ENCODE results near the gene INHA.

The INHA gene

DNA sequence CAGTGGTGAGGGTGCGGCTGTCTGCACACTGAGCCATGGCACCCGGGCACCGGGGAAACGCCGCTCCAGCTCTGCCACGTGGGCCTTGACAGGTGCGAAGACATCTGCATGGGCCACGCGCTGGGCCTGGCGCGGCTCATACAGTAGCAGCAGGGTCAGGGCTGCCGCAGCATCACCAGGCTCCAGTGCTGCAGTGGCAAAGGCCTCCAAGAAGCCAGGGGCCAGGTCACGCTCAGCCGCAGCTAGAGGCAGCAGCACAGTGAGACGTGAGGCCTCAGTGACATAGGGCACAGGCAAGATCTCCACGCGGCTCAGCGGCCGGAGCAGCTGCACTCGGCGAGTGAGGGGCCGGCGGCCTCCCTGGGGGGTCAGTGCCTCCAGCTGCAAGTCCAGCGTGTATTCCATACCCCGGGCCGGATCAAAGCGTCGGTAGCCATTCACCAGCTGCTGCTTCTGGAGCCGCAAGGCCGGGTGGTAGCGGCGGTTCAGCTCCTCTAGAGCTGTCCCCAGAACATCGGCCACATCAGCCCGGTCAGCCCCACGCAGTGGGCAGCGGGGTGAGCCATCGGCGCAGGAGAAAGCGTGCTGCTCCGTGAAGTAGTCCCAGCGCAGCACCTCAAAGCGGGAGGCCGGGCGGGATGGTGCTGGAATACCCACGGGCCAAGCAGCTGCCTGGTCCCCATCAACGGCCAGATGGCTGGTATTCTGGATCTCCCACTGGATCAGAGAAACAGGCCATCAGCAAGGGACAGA is 32.0 kb upstream of the INHA start:
- no peak for DNase-seq

DNA sequence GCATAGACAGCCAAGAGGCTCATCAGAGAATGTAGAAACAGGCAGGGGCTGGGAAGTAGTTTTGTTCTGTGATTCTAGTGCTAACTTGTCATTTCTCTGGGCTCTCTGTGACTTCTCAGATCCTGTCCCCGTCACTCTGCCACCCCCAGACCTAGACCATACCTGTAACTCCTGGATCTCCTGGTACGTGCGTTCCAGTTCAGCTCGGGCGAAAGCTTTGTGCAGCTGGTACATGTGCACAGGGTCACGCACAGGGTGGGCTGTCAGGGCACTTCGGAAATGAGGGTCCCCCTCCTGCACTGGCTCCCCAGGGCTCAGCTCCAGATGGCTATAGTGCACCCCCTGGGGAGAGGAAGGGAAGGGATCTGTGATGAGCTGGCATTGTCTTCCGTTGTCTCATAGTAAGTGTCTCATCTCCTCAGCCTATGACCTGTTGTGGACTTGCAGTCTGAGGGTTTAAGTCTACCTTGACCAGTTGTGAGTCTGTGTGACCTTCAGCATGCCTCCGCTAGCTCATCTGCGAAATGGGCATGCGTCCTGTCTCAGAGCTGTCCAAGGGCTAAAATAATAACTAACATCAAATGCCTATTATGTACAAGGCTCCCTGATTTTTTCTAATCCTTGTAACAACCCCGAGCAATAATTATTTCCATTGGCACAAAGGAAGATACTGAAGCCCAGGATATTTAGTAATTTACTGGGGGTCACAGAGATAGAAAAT is 31.2 kb upstream of the INHA start:
- no peak for DNase-seq

DNA sequence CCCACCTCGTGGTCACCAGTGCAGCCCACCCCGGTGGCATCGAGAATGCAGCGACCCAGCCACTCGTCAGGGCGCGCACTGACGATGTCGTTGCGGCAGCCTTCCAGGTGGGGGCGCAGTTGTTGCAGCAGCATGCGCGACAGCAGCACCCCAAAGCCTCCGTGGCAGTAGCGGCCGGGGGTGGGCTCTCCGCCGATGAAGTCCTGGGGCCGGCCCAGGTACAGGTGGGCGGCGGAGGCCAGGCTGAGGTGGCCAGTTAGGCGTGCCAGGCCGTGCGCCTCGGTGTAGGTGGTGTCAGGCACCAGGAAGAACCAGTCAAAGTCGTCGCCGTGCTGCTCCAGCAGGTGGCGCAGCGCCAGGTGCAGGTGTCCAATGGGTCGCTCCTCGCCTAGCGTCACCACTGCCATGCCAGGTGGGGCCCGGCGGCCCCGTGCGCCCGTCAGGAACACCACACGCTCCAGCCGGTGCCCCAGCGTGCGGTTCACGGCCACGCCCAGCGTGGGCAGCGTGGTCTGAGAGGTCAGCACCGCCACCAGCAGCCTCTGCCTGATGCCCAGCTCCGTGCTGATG is 30.4 kb upstream of the INHA start:
- peak in 49 of 56 donors; percentile 15 to 87 (median 70) for DNase-seq

DNA sequence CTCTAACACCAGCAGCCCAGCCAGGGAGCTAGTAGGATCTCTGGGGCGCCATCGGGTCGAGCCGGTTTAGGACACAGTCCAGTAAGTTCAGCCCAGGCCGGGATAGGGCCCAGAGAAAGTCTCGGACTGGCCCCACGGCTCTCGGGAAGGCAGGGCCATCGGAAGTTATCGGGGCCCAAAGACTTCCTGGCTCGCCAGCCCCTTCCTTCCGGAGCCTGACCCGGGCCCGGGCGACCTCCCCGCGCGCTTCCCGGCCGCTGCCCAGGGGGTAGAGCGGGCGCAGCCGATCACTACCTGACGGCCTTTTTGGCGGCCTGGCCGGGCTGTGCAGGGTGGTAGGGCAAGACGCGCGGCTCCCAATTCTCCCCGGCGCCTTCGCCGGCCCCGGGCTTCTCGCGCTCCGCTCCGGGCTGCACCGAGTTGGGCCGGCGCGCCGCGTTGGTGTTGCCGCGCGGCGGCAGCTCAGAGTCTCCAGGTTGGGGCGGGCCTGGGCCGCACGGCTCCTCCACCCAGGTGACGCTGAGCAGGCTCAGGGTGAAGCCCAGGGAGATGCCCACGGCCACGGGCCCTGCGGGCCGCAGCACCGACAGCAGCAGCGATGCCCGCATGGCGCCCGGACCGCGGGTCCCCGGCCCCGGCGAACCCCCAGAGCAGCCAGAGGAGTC is 29.0 kb upstream of the INHA start:
- peak in 5 of 56 donors; percentile 38 to 77 (median 58) for DNase-seq

DNA sequence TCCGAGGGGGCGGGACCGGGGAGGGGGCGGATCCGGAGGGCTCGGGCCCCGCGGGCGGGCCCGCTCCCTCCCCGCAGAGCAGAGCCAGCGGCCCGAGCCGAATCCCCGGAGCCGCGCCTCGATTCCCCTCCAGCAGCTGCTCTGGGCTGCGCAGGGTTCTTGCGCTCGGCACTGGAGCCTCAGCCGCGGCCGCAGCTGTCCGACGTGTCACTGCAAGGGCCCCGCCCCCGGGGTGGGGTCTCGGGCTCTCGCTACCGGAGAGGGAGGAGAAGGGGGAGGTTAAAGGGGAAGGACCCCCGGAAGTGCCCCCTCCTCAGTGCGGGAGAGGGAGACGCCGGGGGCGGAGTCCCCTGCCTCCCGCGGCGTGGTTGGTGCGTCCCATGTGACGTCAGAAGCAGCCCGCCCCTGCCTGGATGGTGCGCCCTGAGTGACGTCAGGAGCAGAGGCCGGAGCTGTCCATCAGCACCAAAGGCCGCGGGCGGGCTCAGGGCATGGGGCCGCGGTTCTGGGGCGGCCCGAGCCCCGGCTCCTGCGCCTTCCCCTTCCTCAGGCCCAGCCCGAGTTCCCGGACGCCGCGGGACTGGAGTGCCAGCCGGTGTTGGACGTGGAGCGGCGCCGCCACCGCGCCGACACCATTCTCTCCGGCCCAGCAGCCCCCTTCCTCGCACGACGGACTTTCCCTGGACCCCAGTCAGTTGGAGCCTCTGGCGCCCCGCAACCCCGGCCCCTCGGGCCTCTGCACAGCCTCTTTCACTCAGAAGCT is 28.3 kb upstream of the INHA start, which contains the start of the genes CHPF and TMEM198:
Gene CHPF, minus strand, starts transcription at position 214 of the 763 bp plus-strand sequence. CDS start 271 bp downstream, outside the sequence.
Gene TMEM198, plus strand, starts transcription at position 433 of the 763 bp plus-strand sequence. CDS start 700 bp downstream, outside the sequence.
- DNase-seq, result peak; percentile 59 to 100 (median 98)

DNA sequence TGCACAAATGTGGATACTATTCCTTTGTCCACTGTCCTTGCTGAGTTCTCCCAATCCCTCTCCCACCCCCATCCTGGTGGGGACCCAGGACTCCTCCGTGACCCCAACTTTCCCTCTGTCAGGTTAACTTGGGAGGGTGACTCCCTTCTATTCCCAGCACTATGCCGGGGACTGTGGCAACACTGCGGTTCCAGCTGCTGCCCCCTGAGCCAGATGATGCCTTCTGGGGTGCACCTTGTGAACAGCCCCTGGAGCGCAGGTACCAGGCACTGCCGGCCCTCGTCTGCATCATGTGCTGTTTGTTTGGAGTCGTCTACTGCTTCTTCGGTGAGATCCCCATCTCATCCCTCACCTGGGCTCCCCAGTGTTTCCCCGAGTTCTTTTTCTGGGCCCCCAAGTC is 27.5 kb upstream of the INHA start:
- DNase-seq, result peak in 1 of 56 donors; percentile 17

DNA sequence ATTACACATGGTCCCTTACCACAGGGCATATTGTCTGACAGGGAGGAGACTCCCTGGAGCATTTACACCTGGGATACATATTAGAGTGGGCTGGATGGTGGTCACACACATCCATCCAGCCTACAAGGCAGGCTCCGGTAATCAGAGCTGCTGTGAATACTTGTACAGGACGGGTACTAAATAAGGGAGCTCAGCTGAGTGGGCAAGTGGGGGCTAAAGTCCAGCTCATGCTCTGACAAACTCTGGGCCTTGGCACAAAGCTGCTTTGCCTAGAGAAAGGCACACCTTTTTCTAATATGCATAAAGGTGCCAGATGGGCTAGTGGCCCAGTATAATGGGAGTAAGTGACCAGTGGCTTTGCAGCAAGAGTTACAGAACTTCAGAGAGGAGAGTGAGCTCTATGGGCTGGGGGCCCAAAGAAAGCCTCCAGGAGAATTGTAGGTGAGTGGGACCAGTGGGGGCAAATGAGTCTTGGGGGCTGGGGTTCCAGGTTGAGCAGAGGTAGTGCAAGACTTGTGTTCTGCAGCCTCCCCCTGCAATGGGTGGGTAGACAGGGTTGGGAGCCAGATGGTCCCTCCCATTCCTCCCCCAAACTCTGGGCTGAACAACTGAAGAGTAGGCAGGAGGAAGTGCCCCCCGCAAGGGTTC is 26.7 kb upstream of the INHA start:
- DNase-seq, result no peak

DNA sequence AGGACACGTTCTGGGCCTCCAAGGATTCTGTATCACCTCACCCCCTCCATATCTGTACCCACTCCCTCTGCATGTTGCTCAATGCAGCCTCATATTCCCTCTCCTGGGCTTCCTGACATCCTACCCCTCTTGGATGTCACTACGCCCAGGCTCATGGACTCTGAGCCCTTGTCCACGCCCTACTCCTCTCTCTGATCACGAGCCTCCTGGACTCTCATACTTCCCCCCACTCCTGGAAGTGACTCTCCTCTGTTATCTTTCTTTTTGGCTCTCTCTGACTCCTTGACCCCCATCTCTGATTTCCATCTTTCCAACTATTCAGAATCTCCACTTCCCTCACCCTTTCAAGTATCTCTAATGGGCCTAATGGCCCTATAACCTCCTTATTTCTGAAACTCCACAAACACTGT is 26.2 kb upstream of the INHA start:
- no peak for DNase-seq

DNA sequence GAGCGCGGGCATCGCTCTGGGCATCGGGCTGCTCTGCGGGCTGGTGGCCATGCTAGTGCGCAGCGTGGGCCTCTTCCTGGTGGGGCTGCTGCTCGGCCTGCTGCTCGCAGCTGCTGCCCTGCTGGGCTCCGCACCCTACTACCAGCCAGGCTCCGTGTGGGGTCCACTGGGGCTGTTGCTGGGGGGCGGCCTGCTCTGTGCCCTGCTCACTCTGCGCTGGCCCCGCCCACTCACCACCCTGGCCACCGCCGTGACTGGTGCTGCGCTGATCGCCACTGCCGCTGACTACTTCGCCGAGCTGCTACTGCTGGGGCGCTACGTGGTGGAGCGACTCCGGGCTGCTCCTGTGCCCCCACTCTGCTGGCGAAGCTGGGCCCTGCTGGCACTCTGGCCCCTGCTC is 24.5 kb upstream of the INHA start:
- no peak for DNase-seq

DNA sequence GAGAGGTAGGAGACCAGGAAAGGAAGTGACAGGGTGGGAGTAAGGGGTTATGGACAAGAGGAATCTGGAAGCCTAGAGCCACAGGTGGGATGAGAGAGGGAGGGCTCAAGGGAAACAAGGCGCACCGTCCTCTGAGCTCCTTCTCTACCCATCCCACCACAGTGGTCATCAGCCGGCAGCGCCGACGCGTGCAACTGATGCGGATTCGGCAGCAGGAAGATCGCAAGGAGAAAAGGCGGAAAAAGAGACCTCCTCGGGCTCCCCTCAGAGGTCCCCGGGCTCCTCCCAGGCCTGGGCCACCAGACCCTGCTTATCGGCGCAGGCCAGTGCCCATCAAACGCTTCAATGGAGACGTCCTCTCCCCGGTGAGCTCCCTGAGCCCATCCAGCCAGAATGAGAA is 23.1 kb upstream of the INHA start:
- no peak for DNase-seq

DNA sequence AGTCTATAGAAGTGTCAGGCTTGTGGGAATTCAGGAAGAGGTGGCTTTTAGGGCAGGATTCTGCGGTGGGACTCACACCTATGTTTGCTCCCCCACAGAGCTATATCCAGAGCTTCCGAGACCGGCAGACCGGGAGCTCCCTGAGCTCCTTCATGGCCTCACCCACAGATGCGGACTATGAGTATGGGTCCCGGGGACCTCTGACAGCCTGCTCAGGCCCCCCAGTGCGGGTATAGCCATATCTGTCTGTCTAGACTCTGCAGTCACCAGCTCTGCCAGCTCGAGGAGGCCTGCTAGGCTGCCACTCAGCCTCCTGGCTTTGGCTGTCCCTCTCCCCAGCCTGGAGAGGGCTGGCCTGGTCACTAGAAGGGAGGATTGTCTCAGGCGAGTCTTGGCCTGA is 22.5 kb upstream of the INHA start:
- DNase-seq, result no peak

DNA sequence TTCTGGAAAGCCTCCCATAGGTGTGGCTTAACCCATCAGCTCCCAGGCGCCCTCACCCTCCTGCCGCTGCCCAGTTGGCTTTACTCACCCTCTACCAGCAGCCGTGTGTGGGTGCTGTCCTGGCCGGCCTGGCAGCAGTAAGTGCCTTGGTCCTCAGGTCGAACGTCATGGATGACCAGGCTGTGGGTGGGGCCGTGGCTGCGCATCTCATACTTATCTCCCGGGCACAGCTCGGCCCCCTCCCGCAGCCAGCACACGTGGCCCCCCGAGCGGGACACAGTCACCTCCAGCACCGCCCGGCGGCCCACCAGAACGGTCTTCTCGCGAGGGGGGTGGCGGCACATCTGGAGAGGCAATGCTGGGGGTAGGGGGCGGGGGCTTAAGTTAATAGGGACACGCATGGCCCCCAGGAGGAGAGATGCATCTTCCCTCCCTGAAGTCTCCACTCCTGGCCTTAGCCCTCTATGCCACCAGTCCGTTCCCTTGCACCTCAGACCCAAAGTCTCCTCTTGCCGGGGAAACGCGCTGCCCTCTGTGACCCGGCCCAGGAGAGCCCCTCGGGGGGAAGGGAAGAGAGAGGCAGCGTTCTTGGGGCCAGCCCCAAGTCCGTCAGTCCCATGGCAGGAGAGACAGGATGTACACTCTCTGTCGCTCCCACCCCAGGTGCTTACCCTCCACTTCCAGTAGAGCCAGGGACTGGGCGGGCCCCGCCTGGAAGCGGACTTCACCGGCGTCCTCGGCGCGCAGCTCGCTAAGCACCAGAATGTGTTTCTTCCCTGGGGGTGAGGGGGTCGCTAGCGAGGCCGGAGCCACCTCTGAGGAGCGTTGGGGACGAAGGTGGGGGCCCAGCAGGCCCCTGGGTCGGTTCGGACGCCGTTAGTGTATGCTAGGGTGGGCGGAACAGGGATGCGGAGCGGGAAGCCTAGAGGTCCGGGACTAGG is 20.4 kb upstream of the INHA start:
- peak in 9 of 56 donors; percentile 4 to 59 (median 35) for DNase-seq

DNA sequence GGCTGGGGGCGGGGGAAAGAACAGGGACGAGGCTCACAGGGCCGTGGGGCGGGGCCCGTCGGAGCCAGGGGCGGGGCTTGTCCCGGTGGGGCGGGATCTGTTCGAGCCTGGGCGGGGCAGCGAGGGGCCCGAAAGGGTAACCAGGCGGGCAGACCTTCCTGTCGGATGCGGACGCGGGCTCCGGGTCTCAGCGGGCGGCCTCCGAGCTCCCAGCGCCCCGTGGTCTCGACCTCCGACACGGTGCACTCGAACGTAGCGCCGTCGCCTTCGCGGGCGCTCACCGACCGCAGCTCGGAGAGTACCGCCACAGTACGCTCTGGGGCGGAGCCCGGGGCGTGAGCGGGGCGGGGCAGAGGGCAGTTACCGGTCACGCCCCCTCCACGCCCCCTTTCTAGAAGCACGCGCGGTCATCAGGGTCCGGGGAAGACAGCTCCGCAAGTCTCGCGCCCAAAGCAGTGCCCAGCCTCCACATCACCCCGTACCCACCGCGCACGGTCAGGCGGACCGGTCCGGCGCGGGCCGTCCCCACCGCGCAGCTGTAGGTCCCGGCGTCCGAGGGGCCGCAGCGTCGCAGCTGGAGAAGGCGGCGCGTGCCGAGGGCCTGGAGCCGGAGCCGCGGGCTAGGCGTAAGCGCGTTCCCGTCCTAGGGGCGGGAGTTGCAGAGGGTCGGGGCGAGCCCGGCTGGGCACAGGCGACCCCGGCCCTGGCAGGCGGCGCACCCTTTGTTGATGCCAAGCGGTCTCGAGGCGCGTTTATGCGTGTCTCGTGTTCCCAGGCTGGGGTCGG is 19.5 kb upstream of the INHA start:
- peak in 55 of 56 donors; percentile 15 to 94 (median 76) for DNase-seq

DNA sequence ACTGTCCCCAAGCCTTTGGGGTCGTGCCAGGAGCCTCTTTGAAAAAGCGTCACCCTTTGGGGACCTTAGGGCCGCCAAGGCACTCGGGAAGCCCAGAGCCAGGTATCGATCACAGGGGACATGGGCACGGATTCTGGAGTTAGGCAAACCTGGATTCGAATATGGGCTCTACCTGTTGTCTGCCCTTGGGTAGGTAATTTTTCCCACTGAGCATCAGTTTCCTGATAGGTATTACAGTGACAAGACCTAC is 19.0 kb upstream of the INHA start:
- DNase-seq, result peak in 1 of 56 donors; percentile 25

DNA sequence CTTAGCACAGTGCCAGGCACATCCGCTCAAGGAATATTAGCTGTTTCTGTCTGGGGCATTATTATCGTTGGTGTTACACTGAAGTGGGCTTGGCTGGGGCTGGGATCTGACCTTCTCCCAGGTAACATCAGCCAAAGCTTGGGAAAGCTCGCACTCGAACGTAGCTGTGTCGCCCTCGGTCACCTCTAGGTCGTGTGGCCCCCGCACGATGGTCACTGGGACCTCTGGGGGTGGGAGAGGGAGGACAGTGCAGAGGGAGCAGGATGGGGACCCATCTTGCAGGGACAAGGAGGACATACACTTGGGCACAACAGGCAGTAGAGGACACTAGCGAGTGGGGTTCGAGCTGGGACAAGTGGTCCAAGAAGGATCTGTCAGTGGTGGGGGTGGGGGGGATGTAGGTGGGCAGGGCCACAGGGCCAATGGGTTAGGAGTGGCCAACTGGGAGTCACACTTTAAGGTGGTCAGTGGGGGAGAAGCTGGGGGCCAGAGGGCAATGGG is 18.6 kb upstream of the INHA start:
- no peak for DNase-seq

DNA sequence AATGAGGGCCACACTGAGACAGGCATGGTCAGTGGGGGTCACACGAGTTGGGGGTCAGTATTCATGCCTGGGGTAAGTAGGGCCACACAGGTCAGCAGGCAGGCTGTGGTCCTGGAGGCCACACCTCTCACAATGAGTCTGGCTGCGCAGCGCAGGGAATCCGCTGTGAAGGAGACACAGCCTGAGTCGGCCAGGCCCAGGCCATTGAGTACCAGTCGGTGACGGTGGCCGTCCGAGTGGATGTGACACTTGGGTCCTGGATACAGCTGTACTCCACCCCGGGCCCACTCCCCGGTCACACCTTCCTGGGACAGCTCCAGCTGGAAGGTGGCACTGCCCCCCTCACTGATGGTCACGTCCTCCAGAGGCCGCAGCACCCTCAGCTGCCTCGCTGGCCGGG is 17.8 kb upstream of the INHA start:
- DNase-seq, result no peak

DNA sequence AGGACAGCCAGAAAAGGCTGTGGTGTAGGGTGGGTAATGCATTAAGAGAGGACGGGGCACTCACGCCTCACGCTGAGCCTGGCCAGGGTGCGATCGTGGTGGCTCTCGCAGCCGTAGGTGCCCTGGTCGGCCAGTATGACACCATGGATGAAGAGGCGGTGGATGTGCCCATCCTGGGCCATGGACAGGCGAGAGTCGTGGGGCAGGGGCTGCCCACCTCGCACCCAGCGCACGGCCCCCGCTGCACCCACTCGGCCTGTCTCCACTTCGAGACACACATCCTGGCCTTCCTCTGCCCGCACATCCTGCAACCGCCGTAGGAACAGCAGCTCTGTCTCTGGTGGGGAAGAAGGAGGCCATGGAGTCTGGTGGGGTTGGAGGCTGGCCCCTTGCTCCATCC is 16.2 kb upstream of the INHA start:
- DNase-seq, result no peak

DNA sequence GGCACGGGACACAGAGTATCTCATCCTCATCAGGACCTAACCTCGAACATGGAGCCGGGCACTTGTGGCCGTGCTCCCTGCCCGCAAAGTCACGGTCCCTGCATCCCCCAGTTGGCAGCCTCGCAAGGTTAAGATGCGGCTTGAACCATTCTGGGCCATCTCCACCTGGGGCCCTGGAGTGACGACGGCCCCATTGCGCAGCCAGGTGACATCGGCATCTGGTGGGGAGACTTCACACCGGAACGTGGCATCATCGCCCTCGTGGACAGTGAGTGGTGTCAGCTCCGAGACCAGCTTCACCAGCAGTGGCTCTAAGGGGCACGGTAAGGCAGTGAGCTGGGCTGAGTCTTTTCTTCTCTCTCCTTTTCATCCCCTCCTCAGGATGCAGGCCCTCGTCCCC is 15.7 kb upstream of the INHA start:
- no peak for DNase-seq

DNA sequence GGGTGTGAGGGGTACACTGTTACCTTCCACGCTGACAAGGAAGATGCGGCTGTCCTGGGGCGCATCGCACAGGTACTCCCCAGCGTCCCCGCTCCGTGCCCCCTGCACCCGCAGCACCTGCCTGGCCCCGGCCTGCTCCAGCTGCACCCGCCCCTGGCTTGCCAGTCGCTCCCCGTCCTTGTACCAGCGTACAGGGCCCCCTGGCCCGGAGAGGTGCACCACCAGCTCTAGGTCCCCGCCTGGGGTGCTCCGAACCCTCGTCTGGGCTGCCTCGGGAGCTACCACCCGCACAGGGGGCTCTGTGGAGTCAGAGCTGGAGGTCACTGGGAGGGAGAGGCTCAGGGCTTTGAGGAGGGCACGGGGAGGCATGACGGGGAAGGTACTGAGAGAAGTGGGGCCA is 14.8 kb upstream of the INHA start:
- DNase-seq, result no peak
